ENCODE data around the gene INSRR.

DNA sequence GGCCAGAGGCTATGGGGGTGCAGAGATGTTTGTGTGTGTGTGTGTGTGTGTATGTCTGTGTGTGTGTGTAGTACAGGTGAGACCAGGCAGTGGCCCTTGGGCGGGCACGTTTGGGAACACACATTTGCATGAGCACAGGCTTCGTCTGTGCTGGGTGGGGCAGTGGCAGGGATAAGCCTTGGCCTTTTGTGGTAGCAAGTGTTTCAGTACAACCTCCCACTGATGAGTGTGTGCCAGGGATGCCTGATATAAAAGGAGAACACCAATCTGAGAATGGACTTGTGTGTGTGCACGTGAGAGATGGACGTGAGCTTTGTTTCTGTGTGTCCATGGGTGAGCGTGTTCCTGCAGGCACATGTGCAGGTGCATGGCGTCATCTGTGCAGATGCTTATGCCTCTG is 4.7 kb upstream of the INSRR start:
- TF ChIP-seq GABPA (tag; conservative IDR thresholded peaks at IDR 0.05; ENCODE audit: low read depth) (no peak), KLF1 (tag; IDR thresholded peaks at IDR 0.05) (no peak), CREB1 (IDR thresholded peaks at IDR 0.05) (no peak), CREB1 (CRISPR knock-in tag; IDR thresholded peaks at IDR 0.05) (no peak), ZNF583 (CRISPR knock-in tag; IDR thresholded peaks at IDR 0.05) (no peak), ZSCAN32 (CRISPR knock-in tag; IDR thresholded peaks at IDR 0.05) (no peak), POLR2A (conservative IDR thresholded peaks at IDR 0.05) (no peak), ZNF766 (CRISPR knock-in tag; conservative IDR thresholded peaks at IDR 0.05) (no peak)

Measured in K562 (cell line).